ENCODE results near the gene TMEM229B.

The TMEM229B gene

DNA sequence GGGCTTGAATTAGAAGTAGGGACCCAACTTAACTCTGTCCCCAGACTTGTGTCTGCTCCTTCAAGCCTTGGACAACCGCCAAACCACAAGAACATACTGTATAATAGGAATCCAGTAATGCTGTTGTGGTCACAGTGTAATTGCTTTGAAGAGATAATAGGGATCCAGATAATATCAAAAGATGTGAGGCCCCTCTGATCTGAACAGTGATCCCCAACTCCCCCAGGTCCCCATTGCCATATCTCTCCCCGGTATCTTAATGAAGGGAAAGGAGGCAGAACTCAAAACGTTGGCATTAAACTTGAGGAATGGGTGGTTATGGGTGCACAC is 36.1 kb upstream of the TMEM229B start:
- DNase-seq (ENCODE audit: low read depth), result no peak
- no peak overlapping the region for H3K4me3 ChIP-seq (ENCODE audit: low read depth, low read length)
- no peak for TF ChIP-seq CTCF (IDR thresholded peaks at IDR 0.05; ENCODE audit: insufficient read depth, low read depth, low read length, missing control alignments)

DNA sequence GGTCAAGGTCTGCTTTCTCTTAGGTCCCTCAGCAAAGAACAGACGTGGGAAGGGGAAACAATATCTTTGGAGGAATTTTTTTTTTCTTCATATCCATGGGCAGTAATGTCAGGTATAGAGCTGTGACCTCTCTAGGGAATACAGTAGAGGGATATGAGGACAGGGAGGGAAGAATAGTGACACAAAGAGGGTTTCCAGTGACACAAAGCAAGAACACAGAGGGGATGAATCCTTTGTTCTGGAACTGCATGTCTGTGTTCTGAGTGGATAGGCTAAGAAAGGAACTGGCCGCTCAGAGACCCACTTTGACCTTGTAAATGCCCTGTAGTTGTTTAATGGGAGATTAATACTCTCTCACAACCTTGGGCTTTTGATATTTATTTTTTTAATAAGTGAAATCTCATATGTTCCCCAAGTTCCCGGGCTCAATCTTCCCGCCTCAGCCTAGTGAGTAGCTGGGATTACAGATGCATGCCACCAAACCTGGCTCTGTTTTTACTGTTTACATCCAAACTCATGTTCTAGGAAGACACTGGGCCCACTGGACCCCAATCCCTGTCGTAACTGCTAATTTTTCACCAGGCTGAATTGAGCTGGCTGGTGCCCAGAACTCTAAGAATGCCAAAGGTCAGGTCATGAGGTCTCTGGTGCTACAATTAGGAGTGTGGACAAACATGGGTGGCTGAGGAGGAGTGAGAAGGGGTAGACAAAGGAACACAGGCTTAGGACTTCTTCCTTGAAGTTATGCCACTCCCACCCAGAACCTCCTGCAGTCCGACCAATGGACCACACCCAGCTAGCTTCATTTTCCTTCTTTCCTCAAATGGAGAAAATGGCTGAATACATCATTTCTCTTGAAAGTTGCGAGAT is 35.5 kb upstream of the TMEM229B start:
- no peak for DNase-seq (ENCODE audit: low read depth)
- TF ChIP-seq CTCF (IDR thresholded peaks at IDR 0.05; ENCODE audit: insufficient read depth, low read depth, low read length, missing control alignments), result no peak
- H3K4me3 ChIP-seq (ENCODE audit: low read depth, low read length), result no peak overlapping the region

DNA sequence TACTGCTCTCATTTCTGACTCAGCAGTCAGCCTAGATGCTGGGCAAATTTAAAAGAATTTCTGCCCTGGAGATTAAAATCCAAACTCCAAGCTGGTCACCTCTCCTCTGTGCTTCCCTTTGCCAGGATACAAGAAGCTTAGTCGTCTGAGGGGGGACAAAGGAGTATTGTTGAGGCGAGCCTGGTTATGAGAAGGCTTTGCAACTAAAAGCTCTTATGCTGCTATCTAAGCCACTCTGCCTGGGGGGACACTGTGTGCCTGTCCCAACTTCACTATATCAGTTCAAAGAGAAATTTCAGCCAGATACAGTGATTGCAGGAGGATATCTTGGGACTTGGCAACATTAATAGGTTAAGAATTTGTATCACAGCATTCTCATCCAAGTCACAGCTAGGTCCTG is 33.7 kb upstream of the TMEM229B start:
- H3K4me3 ChIP-seq (ENCODE audit: low read depth, low read length), result no peak overlapping the region
- no peak for TF ChIP-seq CTCF (IDR thresholded peaks at IDR 0.05; ENCODE audit: insufficient read depth, low read depth, low read length, missing control alignments)
- DNase-seq (ENCODE audit: low read depth), result no peak

DNA sequence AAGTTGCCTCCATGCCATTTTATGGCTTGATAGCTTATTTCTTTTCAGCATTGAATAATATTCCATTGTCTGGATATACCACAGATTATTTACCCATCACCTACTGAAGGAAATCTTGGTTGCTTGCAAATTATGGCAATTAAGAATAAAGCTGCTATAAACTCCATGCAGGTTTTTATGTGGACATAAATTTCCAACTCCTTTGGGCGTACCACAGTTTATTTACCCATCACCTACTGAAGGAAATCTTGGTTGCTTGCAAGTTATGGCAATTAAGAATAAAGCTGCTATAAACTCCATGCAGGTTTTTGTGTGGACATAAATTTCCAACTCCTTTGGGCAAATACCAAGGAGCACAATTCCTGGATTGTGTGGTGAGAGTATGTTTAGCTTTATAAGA is 32.0 kb upstream of the TMEM229B start:
- DNase-seq (ENCODE audit: low read depth), result no peak
- no peak for TF ChIP-seq CTCF (IDR thresholded peaks at IDR 0.05; ENCODE audit: insufficient read depth, low read depth, low read length, missing control alignments)
- H3K4me3 ChIP-seq (ENCODE audit: low read depth, low read length), result no peak overlapping the region

DNA sequence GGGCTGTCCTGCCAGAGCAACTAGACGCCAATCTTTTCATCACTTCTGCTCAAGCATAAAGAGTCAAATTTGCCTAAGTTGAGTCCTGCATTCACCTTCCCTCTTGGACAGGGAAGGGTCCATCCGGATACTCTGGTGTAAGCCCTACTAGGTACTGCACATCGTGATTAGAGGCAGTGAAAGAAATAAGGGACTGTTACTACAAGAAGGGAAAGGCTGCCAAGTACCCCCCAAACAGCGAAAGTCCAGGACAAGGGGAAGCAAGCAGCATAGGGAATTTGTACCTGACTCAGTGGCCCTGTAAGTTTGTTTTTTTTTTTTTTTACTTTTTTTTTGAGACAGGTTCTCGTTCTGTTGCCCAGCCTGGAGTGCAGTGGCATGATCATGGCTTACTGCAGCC is 30.9 kb upstream of the TMEM229B start:
- no peak for TF ChIP-seq CTCF (IDR thresholded peaks at IDR 0.05; ENCODE audit: insufficient read depth, low read depth, low read length, missing control alignments)
- H3K4me3 ChIP-seq (ENCODE audit: low read depth, low read length), result no peak overlapping the region
- DNase-seq (ENCODE audit: low read depth), result no peak

DNA sequence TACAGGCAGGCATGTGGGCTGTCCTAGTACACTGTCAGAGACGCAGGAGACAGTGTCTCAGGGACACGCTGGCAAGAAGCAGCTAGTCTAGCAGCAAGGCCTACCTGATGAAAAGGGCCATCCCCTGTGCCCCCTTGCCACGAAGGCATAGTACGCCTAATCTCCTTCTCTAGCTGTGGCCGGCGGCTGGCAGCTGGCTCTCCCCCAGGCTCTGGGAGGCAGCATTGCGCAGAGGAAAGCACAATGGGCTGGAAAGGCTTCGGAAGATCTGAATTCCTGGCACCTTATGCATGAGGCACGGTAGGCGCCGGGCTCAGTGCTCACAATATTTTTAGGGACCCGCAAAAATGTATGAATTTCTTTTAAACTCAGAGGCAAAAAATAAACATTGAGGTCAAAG is 28.6 kb upstream of the TMEM229B start:
- no peak for DNase-seq (ENCODE audit: low read depth)
- H3K4me3 ChIP-seq (ENCODE audit: low read depth, low read length), result no peak overlapping the region
- TF ChIP-seq CTCF (IDR thresholded peaks at IDR 0.05; ENCODE audit: insufficient read depth, low read depth, low read length, missing control alignments), result no peak

- no peak overlapping the region for H3K4me3 ChIP-seq (ENCODE audit: low read depth, low read length)
- DNase-seq (ENCODE audit: low read depth), result no peak
- no peak for TF ChIP-seq CTCF (IDR thresholded peaks at IDR 0.05; ENCODE audit: insufficient read depth, low read depth, low read length, missing control alignments)
Measured at GRCh38 chr14:67516676-67517075, 28.2 kb upstream of the TMEM229B start.
